Measurements from ENCODE around the gene FOXG1.

FOXG1 gene

DNA sequence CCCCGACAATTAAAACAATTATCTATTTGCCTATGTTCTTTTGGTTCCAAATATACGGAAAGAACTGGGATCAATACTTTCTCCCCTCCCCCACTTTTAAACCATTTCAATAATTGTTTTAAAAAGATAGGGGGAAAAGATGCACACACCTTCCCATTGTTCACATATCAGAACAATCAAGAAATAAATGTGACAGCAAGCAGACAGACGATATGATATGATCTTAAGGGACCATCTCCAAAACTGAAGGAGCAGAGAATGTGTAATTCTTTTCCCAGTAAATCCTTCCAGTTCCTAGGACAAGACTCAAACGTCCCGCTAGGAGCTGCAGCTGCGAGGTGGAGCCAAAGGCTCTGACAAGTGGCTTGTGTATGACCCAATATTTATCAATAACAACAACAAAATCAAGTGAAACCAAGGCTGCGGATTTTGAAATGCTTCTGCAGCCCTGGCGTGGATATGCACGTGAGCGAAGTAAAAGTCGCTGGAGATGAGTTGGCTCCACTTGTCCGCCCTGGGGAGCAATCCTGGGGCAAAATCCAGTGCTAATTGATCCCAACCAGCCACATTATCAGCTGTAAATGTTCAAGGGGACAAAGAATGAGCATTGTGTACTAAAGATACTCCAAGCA lies 8.2 kb upstream of the FOXG1 start:
- peaks cover 65% of the 10 kb centered on the region for H3K27me3 Mint-ChIP-seq
- no peaks in the 10 kb centered on the region for H3K9me3 Mint-ChIP-seq (ENCODE audit: low read depth)
- H3K36me3 Mint-ChIP-seq = no peaks in the 10 kb centered on the region
- peaks cover 1% of the 10 kb centered on the region for H3K4me1 Mint-ChIP-seq (ENCODE audit: low read depth)
- no peak overlapping the region for H3K27ac Mint-ChIP-seq
- H3K4me3 Mint-ChIP-seq = no peak overlapping the region

DNA sequence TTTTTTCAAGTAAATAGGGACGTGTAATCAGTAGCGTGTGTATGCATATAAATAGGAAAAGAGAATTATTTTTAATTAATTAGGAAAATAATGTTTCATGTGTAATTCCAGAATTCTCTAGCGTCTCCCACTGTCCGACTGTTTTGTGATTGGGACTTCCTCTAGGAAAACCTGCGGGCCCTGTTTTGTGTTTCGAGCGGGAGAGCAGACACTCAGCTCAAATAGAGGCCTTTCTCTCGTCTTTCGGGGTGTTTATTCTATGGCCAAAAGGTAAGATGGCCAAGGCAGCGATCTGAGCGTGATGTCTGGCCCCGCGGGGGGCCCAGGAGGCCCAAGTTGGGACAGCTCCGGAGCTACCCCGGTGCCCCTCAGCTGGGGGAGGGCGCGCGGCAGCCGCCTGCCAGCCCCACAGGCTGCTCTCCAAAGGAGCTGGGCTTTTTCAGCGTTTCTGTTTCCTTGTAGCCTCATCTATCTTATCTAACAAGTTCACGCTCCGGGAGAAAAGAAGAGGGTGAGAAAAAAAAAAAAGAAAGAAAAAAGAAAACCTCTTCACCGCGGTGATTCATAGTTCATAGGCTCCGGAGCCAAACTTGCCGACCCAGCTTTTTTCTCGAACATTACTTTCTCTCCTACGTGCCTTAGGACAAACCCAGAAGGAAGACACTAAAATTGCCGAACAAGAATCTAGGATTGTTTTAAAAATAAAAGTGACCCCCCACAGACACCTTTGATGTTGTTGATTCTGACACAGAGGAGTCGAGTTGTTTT lies 7.5 kb upstream of the FOXG1 start:
- Mint-ChIP-seq H3K4me3 (no peak overlapping the region), H3K27ac (no peak overlapping the region), H3K27me3 (peaks cover 68% of the 10 kb centered on the region), H3K9me3 (ENCODE audit: low read depth) (no peaks in the 10 kb centered on the region), H3K36me3 (no peaks in the 10 kb centered on the region), H3K4me1 (ENCODE audit: low read depth) (peaks cover 1% of the 10 kb centered on the region)

DNA sequence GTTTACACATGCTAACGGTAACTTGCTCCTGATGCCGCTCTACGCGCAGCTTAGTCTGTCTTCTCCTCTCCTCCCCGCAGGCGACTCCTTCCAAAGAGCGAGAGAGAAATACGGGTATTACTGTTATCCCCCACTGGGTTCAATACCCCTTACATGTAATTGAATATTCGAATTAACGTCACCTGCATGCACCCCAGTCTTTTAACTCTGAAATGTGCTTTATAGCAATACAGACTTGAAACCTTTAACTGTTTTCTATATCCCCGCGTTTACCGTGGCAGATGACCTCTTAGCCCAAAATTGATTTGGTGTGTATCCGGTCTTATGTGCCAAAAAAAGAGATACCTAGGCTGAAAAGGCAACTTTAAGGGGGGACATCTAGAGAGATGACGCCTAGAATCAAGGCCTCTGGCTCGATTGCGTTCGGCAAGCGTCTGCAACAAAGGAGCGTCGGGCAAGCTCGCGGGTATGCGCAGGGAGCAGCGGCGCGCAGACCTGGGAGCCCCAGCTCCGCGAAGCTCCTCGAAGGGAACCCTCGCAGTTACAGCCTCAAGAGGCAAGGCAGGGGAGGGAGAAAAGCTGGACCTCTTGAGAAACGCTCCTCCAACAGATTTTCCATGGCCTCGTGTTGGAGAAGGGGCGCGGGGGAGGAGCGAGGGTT lies 6.8 kb upstream of the FOXG1 start:
- Mint-ChIP-seq H3K27ac (no peak overlapping the region), H3K36me3 (no peaks in the 10 kb centered on the region), H3K4me3 (no peak overlapping the region), H3K9me3 (ENCODE audit: low read depth) (no peaks in the 10 kb centered on the region), H3K4me1 (ENCODE audit: low read depth) (peaks cover 3% of the 10 kb centered on the region), H3K27me3 (peaks cover 66% of the 10 kb centered on the region)

DNA sequence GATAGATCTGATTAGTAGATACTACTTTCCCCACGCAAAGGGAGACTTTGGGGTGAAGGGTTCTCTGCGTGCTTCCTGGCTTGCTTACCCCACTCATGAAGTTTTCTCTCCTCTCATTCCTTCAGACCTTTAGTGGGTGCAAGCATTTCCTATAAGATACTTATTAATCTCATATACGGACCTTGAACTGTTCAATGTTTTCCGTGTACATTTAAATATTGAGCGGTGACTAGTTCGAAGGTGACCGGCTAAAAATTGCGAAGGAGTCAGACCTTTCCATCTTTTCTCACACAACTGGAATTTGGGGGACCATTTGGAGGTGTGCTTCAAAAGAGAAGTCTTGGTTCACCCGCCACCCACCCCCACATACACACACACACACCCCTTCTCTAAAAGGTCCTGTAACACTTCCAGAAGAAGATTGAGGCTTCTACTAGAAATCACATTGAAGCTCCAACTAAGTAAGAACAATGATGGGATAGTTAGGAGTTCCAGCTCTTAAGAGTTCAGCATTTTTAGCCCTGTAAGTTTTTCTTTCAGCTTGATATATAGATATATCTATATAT lies 6.1 kb upstream of the FOXG1 start:
- Mint-ChIP-seq H3K4me1 (ENCODE audit: low read depth) (peaks cover 9% of the 10 kb centered on the region), H3K4me3 (no peak overlapping the region), H3K27ac (no peak overlapping the region), H3K9me3 (ENCODE audit: low read depth) (no peaks in the 10 kb centered on the region), H3K27me3 (peaks cover 65% of the 10 kb centered on the region), H3K36me3 (no peaks in the 10 kb centered on the region)

DNA sequence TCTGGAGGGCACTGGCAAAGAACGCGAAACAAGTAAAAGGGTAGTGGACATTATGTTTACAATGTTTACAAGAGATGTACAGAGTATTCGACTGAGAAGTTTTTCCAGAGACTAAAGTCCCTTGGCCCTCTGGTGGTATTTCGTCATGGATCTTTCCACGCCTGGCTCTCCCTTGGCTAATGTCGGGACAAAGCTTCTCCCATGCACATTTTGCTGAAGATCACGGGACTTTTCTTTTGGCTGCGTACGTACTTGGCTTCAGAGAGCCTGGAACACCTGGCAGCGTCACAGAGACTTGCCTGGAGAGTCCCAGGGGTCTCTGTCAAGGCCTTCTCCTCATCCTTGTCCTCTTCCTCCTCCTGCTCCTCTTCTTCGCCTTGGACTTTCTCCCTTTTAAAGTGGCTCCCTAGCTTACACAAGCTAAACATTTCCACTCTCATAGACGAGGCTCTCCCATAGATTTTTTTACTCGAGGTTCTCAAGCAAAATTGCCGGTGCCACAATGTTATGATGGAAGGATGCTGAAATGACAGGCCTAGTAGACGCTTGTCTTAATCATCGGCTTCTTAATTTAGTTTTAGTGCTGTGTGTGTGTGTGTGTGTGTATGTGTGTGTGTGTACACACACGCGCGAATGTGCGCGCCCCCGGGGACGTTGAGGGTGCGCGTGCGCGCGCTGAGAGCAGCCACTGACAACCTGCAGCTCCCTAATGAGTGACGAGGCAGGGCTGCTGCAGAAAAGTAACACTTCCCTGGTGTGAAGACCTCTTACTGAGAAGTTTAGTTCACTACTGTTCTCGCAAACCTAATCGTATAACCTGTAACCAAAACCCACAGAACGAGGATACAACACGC lies 4.9 kb upstream of the FOXG1 start:
- Mint-ChIP-seq H3K4me3 (no peak overlapping the region), H3K9me3 (ENCODE audit: low read depth) (no peaks in the 10 kb centered on the region), H3K4me1 (ENCODE audit: low read depth) (peaks cover 15% of the 10 kb centered on the region), H3K36me3 (no peaks in the 10 kb centered on the region), H3K27me3 (peaks cover 63% of the 10 kb centered on the region), H3K27ac (no peak overlapping the region)

- Mint-ChIP-seq H3K36me3 (no peaks in the 10 kb centered on the region), H3K27ac (no peak overlapping the region), H3K9me3 (ENCODE audit: low read depth) (no peaks in the 10 kb centered on the region), H3K4me1 (ENCODE audit: low read depth) (peaks cover 15% of the 10 kb centered on the region), H3K4me3 (no peak overlapping the region), H3K27me3 (peaks cover 58% of the 10 kb centered on the region)
Measured at GRCh38 chr14:28762303-28762954, 4.2 kb upstream of the FOXG1 start.

DNA sequence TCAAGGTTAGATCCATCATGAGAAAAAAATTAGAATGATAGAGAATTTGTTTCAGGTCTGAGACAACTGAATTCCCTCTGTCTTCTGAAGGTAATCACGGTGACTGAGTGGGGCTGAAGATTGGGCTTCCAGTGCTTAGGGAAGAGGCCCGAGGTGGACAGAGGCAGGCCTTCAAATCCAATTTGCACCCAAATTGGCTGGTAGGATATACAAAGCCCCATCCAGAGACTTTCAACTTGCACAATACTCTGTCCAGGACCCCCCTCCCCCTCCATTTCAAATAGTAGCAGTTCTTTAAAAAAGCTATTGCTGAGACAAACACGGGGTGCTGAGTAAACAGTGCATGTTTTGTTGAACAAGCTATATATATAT lies 3.6 kb upstream of the FOXG1 start:
- Mint-ChIP-seq H3K27me3 (peaks cover 55% of the 10 kb centered on the region), H3K4me1 (ENCODE audit: low read depth) (peaks cover 15% of the 10 kb centered on the region), H3K4me3 (no peak overlapping the region), H3K36me3 (no peaks in the 10 kb centered on the region), H3K9me3 (ENCODE audit: low read depth) (no peaks in the 10 kb centered on the region), H3K27ac (no peak overlapping the region)

DNA sequence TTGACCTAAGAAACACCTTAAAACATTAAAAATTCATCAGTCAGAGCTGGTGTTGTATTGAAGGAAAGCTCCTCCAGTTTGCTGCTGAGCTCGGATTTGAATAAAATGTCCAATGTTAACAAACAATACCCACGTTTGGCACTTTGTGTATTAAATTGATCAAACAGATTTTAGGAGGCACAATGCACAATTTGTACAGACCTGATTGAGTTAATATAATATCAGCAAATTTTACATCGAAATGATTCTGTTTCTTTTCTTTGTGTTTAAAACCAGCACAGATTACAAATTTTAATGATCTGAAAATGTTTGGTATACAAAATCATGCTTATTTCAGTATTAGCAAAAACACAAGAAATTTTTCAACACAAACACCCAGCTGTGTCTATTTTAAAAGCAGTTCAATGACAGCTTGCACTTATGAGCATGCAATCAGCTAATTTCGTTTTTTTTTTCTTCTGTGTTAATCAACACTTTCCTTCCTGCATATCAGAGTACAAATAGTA lies 2.8 kb upstream of the FOXG1 start:
- Mint-ChIP-seq H3K4me3 (no peak overlapping the region), H3K36me3 (no peaks in the 10 kb centered on the region), H3K4me1 (ENCODE audit: low read depth) (peaks cover 15% of the 10 kb centered on the region), H3K27ac (no peak overlapping the region), H3K9me3 (ENCODE audit: low read depth) (no peaks in the 10 kb centered on the region), H3K27me3 (peaks cover 53% of the 10 kb centered on the region)

DNA sequence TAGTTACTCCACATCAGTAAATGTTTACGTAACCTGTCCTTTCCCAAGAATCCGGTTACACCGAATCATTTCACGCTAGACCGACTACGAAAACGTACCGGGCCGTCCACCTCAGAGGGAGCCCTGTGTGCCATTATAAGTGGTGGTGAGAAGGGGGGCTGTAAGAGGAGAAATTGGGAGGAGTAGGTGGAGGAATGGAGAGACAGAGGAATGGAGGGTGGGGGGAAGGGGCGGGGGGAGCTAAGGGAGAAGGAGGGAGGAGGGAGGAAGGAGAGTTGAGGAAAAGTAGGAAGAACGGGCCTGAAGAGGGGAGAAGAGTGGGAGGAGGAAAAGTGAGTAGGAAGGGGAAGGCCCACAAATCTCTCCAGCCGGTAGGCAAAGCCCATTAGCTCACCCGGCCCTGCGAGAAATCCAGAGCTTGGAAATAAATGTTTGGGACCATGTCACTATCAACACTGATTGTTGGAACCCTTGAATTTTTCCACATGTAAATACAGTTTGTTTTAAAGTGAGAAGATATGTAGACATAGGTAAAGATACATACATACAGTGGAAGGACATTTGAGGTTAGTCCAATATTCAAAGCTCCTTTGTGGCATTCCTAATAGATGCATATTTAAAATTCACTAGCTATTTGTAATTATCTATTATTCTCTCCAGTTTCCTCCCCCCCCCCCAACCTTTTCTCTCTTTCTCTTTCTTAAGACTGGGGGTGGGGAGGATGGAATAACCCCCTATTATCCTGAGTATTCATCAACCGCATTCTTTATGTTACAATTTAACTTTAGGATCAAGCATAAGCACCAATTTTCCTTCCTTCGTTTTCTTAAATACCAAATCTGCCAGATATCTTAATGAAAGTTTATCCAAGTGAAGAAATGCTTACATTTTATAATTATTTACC lies 2.1 kb upstream of the FOXG1 start:
- no peaks in the 10 kb centered on the region for H3K9me3 Mint-ChIP-seq (ENCODE audit: low read depth)
- H3K4me1 Mint-ChIP-seq (ENCODE audit: low read depth) = peaks cover 15% of the 10 kb centered on the region
- no peaks in the 10 kb centered on the region for H3K36me3 Mint-ChIP-seq
- peaks cover 53% of the 10 kb centered on the region for H3K27me3 Mint-ChIP-seq
- H3K4me3 Mint-ChIP-seq = no peak overlapping the region
- H3K27ac Mint-ChIP-seq = no peak overlapping the region

- H3K4me1 Mint-ChIP-seq (ENCODE audit: low read depth) = peaks cover 14% of the 10 kb centered on the region
Measured at GRCh38 chr14:28765169-28765830, 1.3 kb upstream of the FOXG1 start.

GRCh38 chr14:28765831-28766468 lies 637 bp upstream of the FOXG1 start:
- peaks cover 48% of the 10 kb centered on the region for H3K27me3 Mint-ChIP-seq
- no peaks in the 10 kb centered on the region for H3K9me3 Mint-ChIP-seq (ENCODE audit: low read depth)
- H3K27ac Mint-ChIP-seq = no peak overlapping the region
- peaks cover 14% of the 10 kb centered on the region for H3K4me1 Mint-ChIP-seq (ENCODE audit: low read depth)
- no peaks in the 10 kb centered on the region for H3K36me3 Mint-ChIP-seq
- H3K4me3 Mint-ChIP-seq = peak overlapping the region; percentile 82

More at GRCh38 chr14:28765169-28765830, 1.3 kb upstream of the FOXG1 start:
- Mint-ChIP-seq H3K9me3 (ENCODE audit: low read depth) (no peaks in the 10 kb centered on the region), H3K4me3 (peak overlapping the region; percentile 46), H3K27ac (no peak overlapping the region), H3K27me3 (peaks cover 47% of the 10 kb centered on the region), H3K36me3 (no peaks in the 10 kb centered on the region)

GRCh38 chr14:28767030-28767852 lies 654 bp downstream of the FOXG1 start:
- H3K27ac Mint-ChIP-seq = no peak overlapping the region
- peaks cover 14% of the 10 kb centered on the region for H3K4me1 Mint-ChIP-seq (ENCODE audit: low read depth)
- H3K9me3 Mint-ChIP-seq (ENCODE audit: low read depth) = no peaks in the 10 kb centered on the region
- H3K27me3 Mint-ChIP-seq = peaks cover 37% of the 10 kb centered on the region
- peak overlapping the region; percentile 51 for H3K4me3 Mint-ChIP-seq
- H3K36me3 Mint-ChIP-seq = no peaks in the 10 kb centered on the region

Data from activated naive CD8-positive, alpha-beta T cell (primary cell).